LNCaP clone FGC (cell line): ENCODE results near the gene GRWD1.

ENCODE experiments used
- DNase-seq: peaks from one replicate; pipeline ENCODE4 v3.0.0-alpha.2; 2011; ENCODE audit warnings: low read depth
- H3K4me3 ChIP-seq: 2 replicates; pipeline ENCODE4 v1.5.1; 2011; ENCODE audit warnings: mild to moderate bottlenecking, low read depth, low read length, control low read depth
- CTCF ChIP-seq: IDR thresholded peaks from 2 replicates; pipeline ENCODE4 v1.5.1; 2012; ENCODE audit warnings: mild to moderate bottlenecking; ENCODE audit not compliant: control insufficient read depth, insufficient read depth; ENCODE audit errors: extremely low read depth

GRWD1 gene

DNA sequence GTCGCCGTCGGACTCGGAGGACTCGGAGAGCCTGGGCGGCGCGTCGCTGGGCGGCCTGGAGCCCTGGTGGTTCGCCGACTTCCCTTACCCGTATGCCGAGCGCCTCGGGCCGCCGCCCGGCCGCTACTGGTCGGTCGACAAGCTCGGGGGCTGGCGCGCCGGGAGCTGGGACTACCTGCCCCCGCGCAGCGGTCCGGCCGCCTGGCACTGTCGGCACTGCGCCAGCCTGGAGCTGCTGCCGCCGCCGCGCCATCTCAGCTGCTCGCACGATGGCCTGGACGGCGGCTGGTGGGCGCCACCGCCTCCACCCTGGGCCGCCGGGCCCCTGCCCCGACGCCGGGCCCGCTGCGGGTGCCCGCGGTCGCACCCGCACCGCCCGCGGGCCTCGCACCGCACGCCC lies 2.5 kb upstream of the GRWD1 start:
- TF ChIP-seq CTCF, result no peak
- DNase-seq, result no peak
- no peak overlapping the region for H3K4me3 ChIP-seq

- H3K4me3 ChIP-seq, result peak overlapping the region; percentile 90
- no peak for TF ChIP-seq CTCF
- no peak for DNase-seq
These were observed 2.1 kb upstream of the GRWD1 start for GRCh38 chr19:48443731-48444128.

DNA sequence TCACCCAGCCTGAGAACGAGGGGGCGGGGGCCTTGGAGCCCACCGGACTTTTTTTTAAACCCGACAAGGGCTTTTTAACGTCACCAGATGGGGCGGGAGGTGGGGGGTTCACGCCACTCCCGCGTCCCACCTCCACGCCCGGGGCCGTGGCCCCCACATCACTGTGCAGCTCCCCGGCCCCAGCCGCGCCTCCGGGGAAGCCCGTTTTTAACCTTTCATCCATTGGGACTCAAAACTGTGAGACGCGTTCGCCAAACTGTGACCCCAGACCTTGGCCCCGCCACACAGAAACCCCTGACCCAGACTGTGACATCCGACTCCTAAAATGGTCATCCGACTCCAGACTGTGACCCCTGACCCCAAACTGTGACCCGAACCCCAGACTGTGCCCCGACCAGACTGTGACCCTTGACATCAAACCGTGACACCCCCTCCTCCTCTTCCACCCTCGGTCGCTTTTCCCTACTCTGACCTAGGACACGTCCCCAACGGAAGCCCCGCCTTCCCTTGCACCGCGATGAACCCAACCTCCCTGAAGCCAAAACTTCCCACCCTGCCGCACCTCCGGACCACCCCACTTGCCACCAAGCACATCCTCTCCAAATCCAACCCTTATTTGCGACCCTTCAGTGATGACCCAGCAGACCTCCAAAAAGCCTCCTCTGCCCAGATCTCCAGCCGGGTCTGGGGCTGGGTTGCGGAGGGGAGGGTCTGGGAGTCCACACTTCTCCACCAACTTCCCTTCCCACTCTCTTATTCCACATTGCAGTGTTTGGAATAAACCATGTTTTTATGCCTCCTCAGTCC lies 1.5 kb upstream of the GRWD1 start:
- peak overlapping the region; percentile 90 for H3K4me3 ChIP-seq
- DNase-seq, result no peak
- no peak for TF ChIP-seq CTCF

DNA sequence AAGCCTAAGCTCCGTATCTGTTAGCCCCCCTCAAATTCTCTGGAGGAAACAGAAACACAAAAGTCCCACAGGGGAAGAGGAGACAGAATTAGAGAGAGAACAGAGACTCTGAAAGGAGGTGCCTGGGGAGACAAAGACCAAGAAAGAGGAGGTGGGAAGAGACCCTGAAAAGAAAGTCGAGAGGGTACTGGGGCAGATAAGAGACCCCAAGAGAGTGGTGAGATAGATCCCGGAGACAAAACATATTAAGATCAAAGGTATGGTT lies 915 bp upstream of the GRWD1 start:
- H3K4me3 ChIP-seq, result peak overlapping the region; percentile 90
- no peak for DNase-seq
- TF ChIP-seq CTCF, result no peak

GRCh38 chr19:48445256-48445605 lies 552 bp upstream of the GRWD1 start:
- peak; percentile 71 for DNase-seq
- peak overlapping the region; percentile 90 for H3K4me3 ChIP-seq

GRCh38 chr19:48446579-48446978 lies 796 bp downstream of the GRWD1 start:
- no peak for DNase-seq
- no peak for TF ChIP-seq CTCF
- H3K4me3 ChIP-seq, result peak overlapping the region; percentile 90

More at GRCh38 chr19:48445256-48445605, 552 bp upstream of the GRWD1 start:
- peak; percentile 37; the same call in 1 of the 2 replicates for TF ChIP-seq CTCF

DNA sequence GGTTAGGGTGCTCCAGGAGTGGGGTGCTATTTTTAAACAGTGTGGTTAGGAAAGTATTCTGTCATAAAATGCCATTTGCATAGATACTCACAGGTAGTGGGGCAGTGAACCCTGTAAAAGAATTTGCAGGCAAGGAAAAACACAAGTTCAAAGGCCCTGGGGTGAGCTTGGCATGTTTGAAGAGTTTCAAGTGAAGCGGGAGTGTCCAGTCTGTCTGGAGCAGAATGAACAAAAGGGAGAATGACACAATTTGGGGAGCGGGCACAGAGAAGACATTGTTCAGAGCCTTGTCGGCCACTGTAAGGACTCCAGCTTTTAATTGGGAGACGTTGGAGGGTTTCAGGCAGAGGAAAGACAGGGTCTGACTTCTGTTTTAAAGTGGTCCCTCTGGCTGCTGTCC lies 2.8 kb downstream of the GRWD1 start:
- TF ChIP-seq CTCF, result no peak

More for the DNA sequence above, 2.8 kb downstream of the GRWD1 start:
- DNase-seq, result no peak
- no peak overlapping the region for H3K4me3 ChIP-seq
